HG03039 (cell line): ENCODE data around the gene MEP1A.
"Not testable (repeated sequence)": the region's sequence is repeated elsewhere in the genome, so short reads cannot be mapped to it uniquely, and the experiment has no call there.

Experiments
- ATAC-seq: cut with Tn5 transposase; IDR thresholded peaks from one replicate; pipeline ENCODE4 v1.9.1; 2021; ENCODE audit warnings: mild to moderate bottlenecking, moderate library complexity; ENCODE audit not compliant: unreplicated experiment

The MEP1A gene

GRCh38 chr6:46774736-46775135 is 18.5 kb upstream of the MEP1A start:
- not testable (repeated sequence) for ATAC-seq

GRCh38 chr6:46776070-46776712 is 17.0 kb upstream of the MEP1A start:
- no peak for ATAC-seq

GRCh38 chr6:46777476-46778346 is 15.5 kb upstream of the MEP1A start:
- ATAC-seq, result no peak

- no peak for ATAC-seq
These were observed 11.5 kb upstream of the MEP1A start for GRCh38 chr6:46781478-46782378.

GRCh38 chr6:46784535-46784934 is 8.7 kb upstream of the MEP1A start:
- ATAC-seq, result no peak

- no peak for ATAC-seq
These were observed 5.2 kb upstream of the MEP1A start for GRCh38 chr6:46787871-46788540.

GRCh38 chr6:46788791-46789190 is 4.4 kb upstream of the MEP1A start:
- no peak for ATAC-seq

GRCh38 chr6:46789434-46790354 is 3.5 kb upstream of the MEP1A start:
- no peak for ATAC-seq

GRCh38 chr6:46790355-46790874 is 2.8 kb upstream of the MEP1A start:
- ATAC-seq, result no peak

- no peak for ATAC-seq
These were observed 554 bp upstream of the MEP1A start for GRCh38 chr6:46792635-46793034.

- no peak for ATAC-seq
These were observed 879 bp downstream of the MEP1A start for GRCh38 chr6:46794068-46794467.

GRCh38 chr6:46795816-46796215 is 2.6 kb downstream of the MEP1A start:
- no peak for ATAC-seq

- no peak for ATAC-seq
These were observed 3.8 kb downstream of the MEP1A start for GRCh38 chr6:46796848-46797580.

GRCh38 chr6:46799657-46800056 is 6.5 kb downstream of the MEP1A start:
- no peak for ATAC-seq

- ATAC-seq, result no peak
These were observed 15.6 kb downstream of the MEP1A start for GRCh38 chr6:46808806-46809205.

GRCh38 chr6:46815130-46815529 is 21.9 kb downstream of the MEP1A start:
- ATAC-seq, result no peak

- ATAC-seq, result no peak
These were observed 23.4 kb downstream of the MEP1A start for GRCh38 chr6:46816626-46817025.

- ATAC-seq, result no peak
These were observed 26.4 kb downstream of the MEP1A start for GRCh38 chr6:46819561-46819960.

GRCh38 chr6:46821458-46821881 is 28.3 kb downstream of the MEP1A start:
- no peak for ATAC-seq
